Astrocyte (in vitro differentiated cells and primary cell): ENCODE results near the gene KATNB1.

Experiments
- EZH2 ChIP-seq: IDR thresholded peaks from 2 replicates; pipeline ENCODE4 v1.6.1; 2012; ENCODE audit warnings: mild to moderate bottlenecking, low read length, inconsistent platforms; ENCODE audit not compliant: insufficient read depth
- TF ChIP-seq, protein P1 (sequence below): IDR thresholded peaks from 2 replicates; pipeline ENCODE4 v1.5.1; 2011; ENCODE audit warnings: low read depth, mild to moderate bottlenecking, inconsistent platforms, low read length, moderate library complexity; ENCODE audit not compliant: insufficient read depth

DNA sequence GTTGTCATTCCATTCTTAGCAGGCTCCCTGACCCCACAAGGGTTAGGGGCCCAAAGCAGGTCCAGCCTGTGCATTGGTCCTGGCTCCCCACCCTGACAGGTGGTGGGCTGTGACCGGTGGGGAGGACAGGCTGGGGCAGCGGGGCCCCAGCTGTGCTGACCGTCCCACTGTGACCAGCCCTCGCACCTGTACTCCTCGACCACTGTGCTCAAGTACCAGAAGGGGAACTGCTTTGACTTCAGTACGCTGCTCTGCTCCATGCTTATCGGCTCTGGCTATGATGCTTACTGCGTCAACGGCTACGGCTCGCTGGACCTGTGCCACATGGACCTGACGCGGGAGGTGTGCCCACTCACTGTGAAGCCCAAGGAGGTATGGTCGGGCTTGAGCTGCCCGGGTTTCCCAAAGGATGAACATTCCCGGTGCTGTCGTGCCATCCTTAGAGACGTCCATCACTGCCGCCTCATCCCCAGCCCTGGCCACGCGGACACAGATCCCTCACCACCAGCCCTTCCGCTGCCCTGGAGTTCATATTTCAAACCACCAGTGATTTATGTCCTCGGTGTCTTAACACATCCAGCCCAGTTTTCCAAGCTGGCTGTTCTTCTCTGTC lies 33.7 kb upstream of the KATNB1 start:
- TF ChIP-seq EZH2 = no peak
- TF ChIP-seq, protein P1, sequence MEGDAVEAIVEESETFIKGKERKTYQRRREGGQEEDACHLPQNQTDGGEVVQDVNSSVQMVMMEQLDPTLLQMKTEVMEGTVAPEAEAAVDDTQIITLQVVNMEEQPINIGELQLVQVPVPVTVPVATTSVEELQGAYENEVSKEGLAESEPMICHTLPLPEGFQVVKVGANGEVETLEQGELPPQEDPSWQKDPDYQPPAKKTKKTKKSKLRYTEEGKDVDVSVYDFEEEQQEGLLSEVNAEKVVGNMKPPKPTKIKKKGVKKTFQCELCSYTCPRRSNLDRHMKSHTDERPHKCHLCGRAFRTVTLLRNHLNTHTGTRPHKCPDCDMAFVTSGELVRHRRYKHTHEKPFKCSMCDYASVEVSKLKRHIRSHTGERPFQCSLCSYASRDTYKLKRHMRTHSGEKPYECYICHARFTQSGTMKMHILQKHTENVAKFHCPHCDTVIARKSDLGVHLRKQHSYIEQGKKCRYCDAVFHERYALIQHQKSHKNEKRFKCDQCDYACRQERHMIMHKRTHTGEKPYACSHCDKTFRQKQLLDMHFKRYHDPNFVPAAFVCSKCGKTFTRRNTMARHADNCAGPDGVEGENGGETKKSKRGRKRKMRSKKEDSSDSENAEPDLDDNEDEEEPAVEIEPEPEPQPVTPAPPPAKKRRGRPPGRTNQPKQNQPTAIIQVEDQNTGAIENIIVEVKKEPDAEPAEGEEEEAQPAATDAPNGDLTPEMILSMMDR = no peak
